HCT116 (cell line): Measurements from ENCODE around the gene ELMOD1. TPM values are rescaled to one million over a fixed set of nuclear protein-coding genes. Genes with fewer than 3 reads are reported as not detected.

Experiments used
- ATAC-seq: fragments of 200-7000 bp; cut with Tn5 transposase; 2 replicates; pipeline ENCODE4 v1.9.1; 2020; ENCODE audit warnings: mild to moderate bottlenecking, moderate library complexity
- BruUV-seq: library from RNA; stranded (reverse); fragments of 400-500 nt; replicated peaks from 2 replicates; lab custom pipeline; 2021; lab: Mats Ljungman, UMichigan
- CTCF ChIA-PET: fragments of 300-600 bp; sonication (Branson Sonifier 250); formaldehyde crosslinking; loops from one replicate; lab custom pipeline; 2021; ENCODE audit warnings: antibody characterized with exemption; lab: Charles Lee
- POLR2A ChIA-PET: fragments of 300-600, 350-600 bp; sonication (Branson Sonifier 250); formaldehyde crosslinking; loops from one replicate; lab custom pipeline; 2021; ENCODE audit warnings: antibody characterized with exemption; lab: Charles Lee
- RAD21 ChIA-PET, 2 experiments: fragments of 300-600 bp; sonication (Branson Sonifier 250); formaldehyde crosslinking; loops; one replicate each; lab custom pipeline; 2023; ENCODE audit warnings: low total read pairs in 2 of 2; ENCODE audit not compliant: uncharacterized antibody in 2 of 2, unreplicated experiment in 2 of 2, low non-redundant PET in 1 of 2; lab: Charles Lee
- DNase-seq: peaks from one replicate; pipeline ENCODE4 v3.0.0-alpha.2; 2010; ENCODE audit warnings: low read depth, low spot score
- H2AFZ ChIP-seq: fragments of 200-600 bp; shearing (Covaris generic), sonication (generic); 2 replicates; pipeline ENCODE4 v1.6.1; 2017; ENCODE audit warnings: low read depth, mixed run types, mixed read lengths, antibody characterized with exemption, low read length; ENCODE audit not compliant: poor library complexity, severe bottlenecking
- H3K27ac ChIP-seq: 2 replicates; pipeline ENCODE4 v1.5.1; 2012; ENCODE audit warnings: low read depth, low read length
- H3K27me3 ChIP-seq: fragments of 200-600 bp; sonication (generic); 2 replicates; pipeline ENCODE4 v1.6.1; 2016; ENCODE audit warnings: mixed run types, low read length, mixed read lengths; ENCODE audit not compliant: insufficient read depth
- H3K36me3 ChIP-seq, 2 experiments: fragments of 200-500 bp in 1 of 2; fragments of 200-600 bp in 1 of 2; sonication (Bioruptor generic) in 1 of 2; sonication (generic) in 1 of 2; 2 replicates each; pipeline versions ENCODE4 v1.5.1 to v1.6.1; 2014 to 2016; ENCODE audit warnings: low read length in 2 of 2, inconsistent platforms in 1 of 2, mixed read lengths in 1 of 2, mixed run types in 1 of 2; ENCODE audit not compliant: insufficient read depth in 2 of 2, control insufficient read depth in 1 of 2
- H3K4me1 ChIP-seq, 2 experiments: fragments of 200-600 bp in 1 of 2; sonication (generic) in 1 of 2; 2 replicates each; pipeline versions ENCODE4 v1.5.1 to v1.6.1; 2012 to 2017; ENCODE audit warnings: low read length in 2 of 2, inconsistent platforms in 1 of 2, mild to moderate bottlenecking in 1 of 2, mixed read lengths in 1 of 2, mixed run types in 1 of 2, moderate library complexity in 1 of 2; ENCODE audit not compliant: insufficient read depth in 2 of 2, control insufficient read depth in 1 of 2
- H3K4me2 ChIP-seq: fragments of 200-600 bp; sonication (generic); 2 replicates; pipeline ENCODE4 v1.6.1; 2017; ENCODE audit warnings: mixed run types, low read length, mixed read lengths
- H3K4me3 ChIP-seq, 2 experiments: fragments of 200-600 bp in 1 of 2; sonication (generic) in 1 of 2; replicated peaks in 1 of 2; 2 replicates each; pipeline ENCODE4 v1.5.1; 2011 to 2016; ENCODE audit warnings: low read length in 2 of 2, control low read depth in 1 of 2, low read depth in 1 of 2, mild to moderate bottlenecking in 1 of 2, mixed read lengths in 1 of 2, mixed run types in 1 of 2
- H3K79me2 ChIP-seq: fragments of 200-600 bp; sonication (generic); 2 replicates; pipeline ENCODE4 v1.6.1; 2017; ENCODE audit warnings: mild to moderate bottlenecking, mixed run types, low read length, moderate library complexity, mixed read lengths; ENCODE audit not compliant: insufficient read depth
- H3K9ac ChIP-seq: fragments of 200-600 bp; sonication (generic); 2 replicates; pipeline ENCODE4 v1.6.1; 2016; ENCODE audit warnings: low read length, mixed read lengths
- H3K9me2 ChIP-seq: fragments of 200-600 bp; sonication (generic), shearing (Covaris generic); 2 replicates; pipeline ENCODE4 v1.6.1; 2017; ENCODE audit warnings: mixed run types, mild to moderate bottlenecking, moderate library complexity; ENCODE audit not compliant: insufficient read depth
- H3K9me3 ChIP-seq, 2 experiments: fragments of 200-500 bp in 1 of 2; fragments of 200-600 bp in 1 of 2; sonication (Bioruptor generic) in 1 of 2; sonication (generic) in 1 of 2; 2 replicates each; pipeline ENCODE4 v1.6.1; 2014 to 2017; ENCODE audit warnings: low read length in 2 of 2, mixed read lengths in 2 of 2, inconsistent platforms in 1 of 2, low read depth in 1 of 2, mild to moderate bottlenecking in 1 of 2, mixed run types in 1 of 2, moderate library complexity in 1 of 2; ENCODE audit not compliant: control insufficient read depth in 1 of 2, insufficient read depth in 1 of 2
- H4K20me1 ChIP-seq: fragments of 200-600 bp; sonication (generic), shearing (Covaris generic); 2 replicates; pipeline ENCODE4 v1.6.1; 2017; ENCODE audit warnings: mixed run types, mild to moderate bottlenecking, moderate library complexity; ENCODE audit not compliant: insufficient read depth
- CEBPB ChIP-seq: IDR thresholded peaks from 2 replicates; pipeline ENCODE4 v1.6.1; 2012; ENCODE audit warnings: low read depth
- EGR1 ChIP-seq: IDR thresholded peaks from 2 replicates; pipeline ENCODE4 v1.6.1; 2012; ENCODE audit warnings: low read depth
- ELF1 ChIP-seq: IDR thresholded peaks from 2 replicates; pipeline ENCODE4 v1.6.1; 2012; ENCODE audit warnings: low read depth, borderline replicate concordance
- EZH2 ChIP-seq: fragments of 200-600 bp; sonication (generic); IDR thresholded peaks from 2 replicates; pipeline ENCODE4 v1.6.1; 2017; ENCODE audit warnings: antibody characterized with exemption, mixed run types
- EZH2phosphoT487 ChIP-seq: fragments of 200-600 bp; IDR thresholded peaks from 2 replicates; pipeline ENCODE4 v1.6.1; 2018; ENCODE audit warnings: antibody characterized with exemption, borderline replicate concordance
- POLR2AphosphoS5 ChIP-seq: IDR thresholded peaks from 2 replicates; pipeline ENCODE4 v1.6.1; 2011; ENCODE audit warnings: mild to moderate bottlenecking, low read depth, low read length, moderate library complexity
- SIN3A ChIP-seq: IDR thresholded peaks from 2 replicates; pipeline ENCODE4 v1.6.1; 2012; ENCODE audit warnings: low read depth
- SP1 ChIP-seq: IDR thresholded peaks from 2 replicates; pipeline ENCODE4 v1.6.1; 2012; ENCODE audit warnings: low read depth
- SRF ChIP-seq: IDR thresholded peaks from 2 replicates; pipeline ENCODE4 v1.6.1; 2012; ENCODE audit warnings: low read depth
- TCF7L2 ChIP-seq: IDR thresholded peaks from 2 replicates; pipeline ENCODE4 v1.7.0; 2011; ENCODE audit warnings: borderline replicate concordance, inconsistent platforms; ENCODE audit not compliant: insufficient read depth, insufficient read length; ENCODE audit errors: extremely low read depth
- ZFX ChIP-seq: fragments of 450-650 bp; IDR thresholded peaks from 2 replicates; pipeline ENCODE4 v1.6.1; 2017
- ZNF274 ChIP-seq: fragments of 200-500 bp; sonication (Bioruptor generic); IDR thresholded peaks from 2 replicates; pipeline ENCODE4 v1.6.1; 2014; ENCODE audit warnings: mild to moderate bottlenecking, low read depth, low read length, inconsistent platforms
- intact Hi-C: fragments of 100-400 bp; cut with micrococcal nuclease; formaldehyde crosslinking; loops from 2 replicates; pipeline ENCODE4 v1.10.0; 2022
- total RNA-seq: library from RNA; stranded (reverse); gene quantifications from one replicate; pipeline ENCODE4 v1.2.1, GENCODE V29; 2021; ENCODE audit not compliant: unreplicated experiment
- TF ChIP-seq, protein P1 (sequence below), 3 experiments: fragments of 200-600 bp in 1 of 3; sonication (generic) in 1 of 3; IDR thresholded peaks in 2 of 3; conservative IDR thresholded peaks in 1 of 3; 2 replicates each; pipeline ENCODE4 v1.5.1; 2012 to 2017; ENCODE audit warnings: low read depth in 2 of 3, low read length in 2 of 3, antibody characterized with exemption in 1 of 3, borderline replicate concordance in 1 of 3, control low read depth in 1 of 3, mild to moderate bottlenecking in 1 of 3, mixed read lengths in 1 of 3, mixed run types in 1 of 3, moderate library complexity in 1 of 3; ENCODE audit not compliant: insufficient read depth in 1 of 3
- TF ChIP-seq, protein P2 (sequence below): IDR thresholded peaks from 2 replicates; pipeline ENCODE4 v1.6.1; 2012
- TF ChIP-seq, protein P3 (sequence below): IDR thresholded peaks from 2 replicates; pipeline ENCODE4 v1.6.1; 2012

ELMOD1 gene
- total RNA-seq, 1 experiment from 2014 or later, result 2.9 TPM

DNA sequence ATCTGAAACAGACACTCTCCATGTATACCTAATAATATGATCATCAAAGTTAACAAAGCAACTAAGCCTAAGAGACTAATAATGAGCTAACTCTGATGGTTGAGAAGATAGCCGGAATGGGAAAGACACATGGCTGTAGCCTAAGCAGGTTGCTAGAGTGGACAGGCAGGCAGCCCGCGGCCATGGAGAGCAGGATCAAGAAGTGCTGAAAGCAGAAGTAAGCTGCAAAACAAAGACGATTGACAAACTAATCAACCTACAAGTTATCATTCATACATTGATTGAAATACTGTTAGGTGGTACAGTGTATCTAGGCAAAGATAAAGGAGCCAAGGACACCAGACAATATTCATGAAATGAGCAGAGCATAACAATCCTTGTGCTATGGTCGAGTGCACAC, 91.6 kb downstream of the ELMOD1 start:
- no peaks in the 10 kb centered on the region for H3K9me3 ChIP-seq
- ChIA-PET RAD21 (no interaction called here), POLR2A (no interaction called here), CTCF (interaction anchor here (1.5 kb wide), 1 partner anchor 118 kb away, joined by 3 read pairs; no protein-coding TSS in a partner anchor)
- no peak overlapping the region for H3K27ac ChIP-seq
- H3K79me2 ChIP-seq, result no peaks in the 10 kb centered on the region
- TF ChIP-seq SRF, result no peak
- no peak for TF ChIP-seq POLR2AphosphoS5
- no peak for TF ChIP-seq TCF7L2
- TF ChIP-seq EZH2phosphoT487, result no peak
- TF ChIP-seq, protein P1, sequence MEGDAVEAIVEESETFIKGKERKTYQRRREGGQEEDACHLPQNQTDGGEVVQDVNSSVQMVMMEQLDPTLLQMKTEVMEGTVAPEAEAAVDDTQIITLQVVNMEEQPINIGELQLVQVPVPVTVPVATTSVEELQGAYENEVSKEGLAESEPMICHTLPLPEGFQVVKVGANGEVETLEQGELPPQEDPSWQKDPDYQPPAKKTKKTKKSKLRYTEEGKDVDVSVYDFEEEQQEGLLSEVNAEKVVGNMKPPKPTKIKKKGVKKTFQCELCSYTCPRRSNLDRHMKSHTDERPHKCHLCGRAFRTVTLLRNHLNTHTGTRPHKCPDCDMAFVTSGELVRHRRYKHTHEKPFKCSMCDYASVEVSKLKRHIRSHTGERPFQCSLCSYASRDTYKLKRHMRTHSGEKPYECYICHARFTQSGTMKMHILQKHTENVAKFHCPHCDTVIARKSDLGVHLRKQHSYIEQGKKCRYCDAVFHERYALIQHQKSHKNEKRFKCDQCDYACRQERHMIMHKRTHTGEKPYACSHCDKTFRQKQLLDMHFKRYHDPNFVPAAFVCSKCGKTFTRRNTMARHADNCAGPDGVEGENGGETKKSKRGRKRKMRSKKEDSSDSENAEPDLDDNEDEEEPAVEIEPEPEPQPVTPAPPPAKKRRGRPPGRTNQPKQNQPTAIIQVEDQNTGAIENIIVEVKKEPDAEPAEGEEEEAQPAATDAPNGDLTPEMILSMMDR (IDR thresholded peaks at IDR 0.05 in 2 of 3, conservative IDR thresholded peaks at IDR 0.05 in 1 of 3; ENCODE audit: borderline replicate concordance in 1 of 3, insufficient read depth in 1 of 3, low read depth in 2 of 3, low read length in 2 of 3), result no peak
- no peak for TF ChIP-seq SP1
- no peak for TF ChIP-seq EZH2
- no peak for TF ChIP-seq EGR1
- no peak for TF ChIP-seq SIN3A
- TF ChIP-seq CEBPB, result no peak
- no peak for TF ChIP-seq ELF1
- TF ChIP-seq ZFX, result no peak
- TF ChIP-seq ZNF274, result no peak
- TF ChIP-seq, protein P2, sequence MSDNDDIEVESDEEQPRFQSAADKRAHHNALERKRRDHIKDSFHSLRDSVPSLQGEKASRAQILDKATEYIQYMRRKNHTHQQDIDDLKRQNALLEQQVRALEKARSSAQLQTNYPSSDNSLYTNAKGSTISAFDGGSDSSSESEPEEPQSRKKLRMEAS, result no peak
- TF ChIP-seq, protein P3, sequence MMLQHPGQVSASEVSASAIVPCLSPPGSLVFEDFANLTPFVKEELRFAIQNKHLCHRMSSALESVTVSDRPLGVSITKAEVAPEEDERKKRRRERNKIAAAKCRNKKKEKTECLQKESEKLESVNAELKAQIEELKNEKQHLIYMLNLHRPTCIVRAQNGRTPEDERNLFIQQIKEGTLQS, result no peak
- no peak overlapping the region for H3K4me2 ChIP-seq
- H3K9ac ChIP-seq, result no peak overlapping the region
- no peaks in the 10 kb centered on the region for H3K36me3 ChIP-seq
- H3K4me1 ChIP-seq, result no peaks in the 10 kb centered on the region
- no peak overlapping the region for H3K4me3 ChIP-seq
- DNase-seq, result no peak
- no peak for ATAC-seq
- no peaks in the 10 kb centered on the region for H3K9me2 ChIP-seq
- no peaks in the 10 kb centered on the region for H3K27me3 ChIP-seq
- intact Hi-C loops, result no loop called here
- BruUV-seq, result no TSS peak
- no peaks in the 10 kb centered on the region for H4K20me1 ChIP-seq
- no peak overlapping the region for H2AFZ ChIP-seq
